Measurements from ENCODE around the gene ZBTB4.

ZBTB4 gene

DNA sequence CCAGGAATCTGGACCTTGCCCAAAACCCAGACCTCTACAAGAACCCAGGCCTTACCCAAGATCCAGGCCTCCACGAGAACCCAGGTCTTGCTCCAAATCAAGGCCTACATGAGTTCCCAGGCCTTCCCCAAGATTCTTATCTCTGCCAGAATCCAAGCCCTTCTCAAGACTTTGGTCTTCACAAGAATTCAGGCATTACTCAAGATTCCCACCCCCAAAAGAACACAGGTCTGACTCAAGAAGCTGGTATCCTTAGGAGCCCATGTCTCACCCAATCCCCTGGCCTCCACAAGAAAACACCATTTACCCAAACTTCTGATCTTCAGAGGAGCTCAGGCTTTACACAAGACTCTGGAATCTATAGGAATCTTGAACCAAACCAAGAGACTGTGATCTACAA lies 48.2 kb downstream of the ZBTB4 start:
- DNase-seq = no peak
- Mint-ChIP-seq H3K4me1 (ENCODE audit: low read depth) (peaks cover 12% of the 10 kb centered on the region), H3K4me3 (no peak overlapping the region), H3K9me3 (no peaks in the 10 kb centered on the region), H3K27ac (no peak overlapping the region), H3K27me3 (no peaks in the 10 kb centered on the region), H3K36me3 (ENCODE audit: low read depth) (peaks cover 4% of the 10 kb centered on the region)

- no peak for DNase-seq
- Mint-ChIP-seq H3K4me3 (no peak overlapping the region), H3K27me3 (no peaks in the 10 kb centered on the region), H3K4me1 (ENCODE audit: low read depth) (no peaks in the 10 kb centered on the region), H3K36me3 (ENCODE audit: low read depth) (no peaks in the 10 kb centered on the region), H3K27ac (no peak overlapping the region), H3K9me3 (no peaks in the 10 kb centered on the region)
These were observed 49.7 kb downstream of the ZBTB4 start for GRCh38 chr17:7429722-7430121.

DNA sequence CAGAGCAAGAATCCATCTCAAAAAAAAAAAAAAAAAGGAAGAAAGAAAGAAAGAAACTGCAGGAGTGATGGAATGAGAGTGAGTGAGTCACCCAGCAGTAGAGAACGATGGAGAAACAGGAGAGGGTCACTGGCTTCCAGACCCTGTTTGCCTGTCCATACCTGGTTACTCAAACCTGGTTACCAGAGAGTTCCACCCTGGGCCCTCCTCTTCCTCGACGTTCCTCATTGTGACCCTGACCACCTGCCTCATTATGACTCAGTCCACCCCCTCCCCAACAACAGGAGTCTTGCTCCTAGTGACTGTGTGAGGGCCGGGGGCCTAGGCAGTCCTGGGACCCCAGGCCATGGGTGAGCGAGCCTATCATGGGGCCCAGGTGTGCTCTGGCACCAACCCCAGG lies 50.9 kb downstream of the ZBTB4 start, which contains the start of gene SPEM3:
TSS of gene SPEM3 (plus strand) at position 301 of the 400 bp plus-strand sequence. CDS start at position 347, 46 bp downstream.
- no peak within 1 kb of the TSS for H3K27ac Mint-ChIP-seq
- no peaks in the 10 kb centered on the region for H3K36me3 Mint-ChIP-seq (ENCODE audit: low read depth)
- DNase-seq = no peak

GRCh38 chr17:7427549-7427948 lies 51.9 kb downstream of the ZBTB4 start:
- H3K4me3 Mint-ChIP-seq = no peak overlapping the region
- H3K36me3 Mint-ChIP-seq (ENCODE audit: low read depth) = no peaks in the 10 kb centered on the region
- no peaks in the 10 kb centered on the region for H3K4me1 Mint-ChIP-seq (ENCODE audit: low read depth)
- H3K9me3 Mint-ChIP-seq = no peaks in the 10 kb centered on the region
- H3K27ac Mint-ChIP-seq = no peak overlapping the region
- H3K27me3 Mint-ChIP-seq = no peaks in the 10 kb centered on the region
- no peak for DNase-seq

More for the DNA sequence above, 50.9 kb downstream of the ZBTB4 start, which contains the start of gene SPEM3:
- Mint-ChIP-seq H3K9me3 (no peaks in the 10 kb centered on the region), H3K4me1 (ENCODE audit: low read depth) (no peaks in the 10 kb centered on the region), H3K27me3 (no peaks in the 10 kb centered on the region), H3K4me3 (no peak within 1 kb of the TSS)

- no peak for DNase-seq
- Mint-ChIP-seq H3K4me1 (ENCODE audit: low read depth) (no peaks in the 10 kb centered on the region), H3K27me3 (no peaks in the 10 kb centered on the region), H3K4me3 (no peak overlapping the region), H3K36me3 (ENCODE audit: low read depth) (no peaks in the 10 kb centered on the region), H3K9me3 (no peaks in the 10 kb centered on the region), H3K27ac (no peak overlapping the region)
These were observed 52.4 kb downstream of the ZBTB4 start for GRCh38 chr17:7426896-7427489.

- Mint-ChIP-seq H3K27me3 (no peaks in the 10 kb centered on the region), H3K4me3 (no peak overlapping the region), H3K9me3 (no peaks in the 10 kb centered on the region), H3K27ac (no peak overlapping the region), H3K4me1 (ENCODE audit: low read depth) (no peaks in the 10 kb centered on the region), H3K36me3 (ENCODE audit: low read depth) (no peaks in the 10 kb centered on the region)
- DNase-seq = no peak
These were observed 53.1 kb downstream of the ZBTB4 start for GRCh38 chr17:7426203-7426863.

DNA sequence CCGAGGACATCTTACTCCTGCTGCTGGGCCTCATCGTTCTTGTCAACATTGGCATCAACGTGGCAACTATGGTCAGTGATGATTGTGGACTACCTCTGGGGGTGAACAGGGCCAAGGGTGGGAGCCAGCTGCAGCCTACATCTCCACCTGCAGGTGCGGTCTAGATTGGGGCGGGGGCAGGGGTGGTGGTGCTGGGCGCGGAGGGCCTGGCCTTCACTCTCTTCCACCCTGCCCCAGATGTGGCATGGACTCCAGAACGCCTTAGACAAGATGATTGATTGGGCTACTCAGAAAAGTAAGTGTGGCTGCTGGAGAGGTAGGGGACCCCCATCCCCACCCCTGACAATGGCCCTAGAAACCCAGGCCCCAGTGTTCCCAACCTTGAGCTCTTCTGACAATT lies 53.7 kb downstream of the ZBTB4 start:
- Mint-ChIP-seq H3K27me3 (no peaks in the 10 kb centered on the region), H3K36me3 (ENCODE audit: low read depth) (no peaks in the 10 kb centered on the region), H3K4me1 (ENCODE audit: low read depth) (no peaks in the 10 kb centered on the region), H3K4me3 (no peak overlapping the region), H3K9me3 (no peaks in the 10 kb centered on the region), H3K27ac (no peak overlapping the region)
- no peak for DNase-seq

DNA sequence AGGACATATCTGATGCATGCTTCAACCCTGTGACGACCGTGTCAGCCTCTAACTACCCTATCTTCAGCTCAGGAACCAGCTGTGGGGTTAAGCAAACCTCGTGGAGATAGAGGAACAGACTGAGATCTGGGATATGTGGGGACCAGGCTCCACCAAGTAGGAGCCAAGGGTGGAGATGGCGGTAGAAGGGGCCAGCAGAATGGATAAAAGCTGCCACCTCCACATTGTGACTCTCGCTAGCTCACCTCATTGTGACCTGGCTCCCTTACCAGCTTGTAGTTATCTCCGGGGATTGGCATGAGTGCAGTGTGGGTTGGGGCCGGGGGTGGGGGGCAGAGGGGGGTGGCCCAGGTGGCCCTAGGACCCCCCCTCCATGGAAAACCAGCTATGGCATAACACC lies 54.1 kb downstream of the ZBTB4 start, which contains the start of gene SPEM2:
TSS of gene SPEM2 (plus strand) at position 301 of the 400 bp plus-strand sequence. CDS start at position 374, 73 bp downstream.
- no peaks in the 10 kb centered on the region for H3K36me3 Mint-ChIP-seq (ENCODE audit: low read depth)
- H3K9me3 Mint-ChIP-seq = no peaks in the 10 kb centered on the region
- no peak for DNase-seq
- H3K4me3 Mint-ChIP-seq = no peak within 1 kb of the TSS
- no peak within 1 kb of the TSS for H3K27ac Mint-ChIP-seq
- no peaks in the 10 kb centered on the region for H3K27me3 Mint-ChIP-seq
- no peaks in the 10 kb centered on the region for H3K4me1 Mint-ChIP-seq (ENCODE audit: low read depth)

GRCh38 chr17:7423679-7424078 lies 55.8 kb downstream of the ZBTB4 start:
- no peaks in the 10 kb centered on the region for H3K36me3 Mint-ChIP-seq (ENCODE audit: low read depth)
- no peak overlapping the region for H3K27ac Mint-ChIP-seq
- H3K27me3 Mint-ChIP-seq = no peaks in the 10 kb centered on the region
- no peaks in the 10 kb centered on the region for H3K4me1 Mint-ChIP-seq (ENCODE audit: low read depth)
- DNase-seq = no peak
- H3K9me3 Mint-ChIP-seq = no peaks in the 10 kb centered on the region
- H3K4me3 Mint-ChIP-seq = no peak overlapping the region

DNA sequence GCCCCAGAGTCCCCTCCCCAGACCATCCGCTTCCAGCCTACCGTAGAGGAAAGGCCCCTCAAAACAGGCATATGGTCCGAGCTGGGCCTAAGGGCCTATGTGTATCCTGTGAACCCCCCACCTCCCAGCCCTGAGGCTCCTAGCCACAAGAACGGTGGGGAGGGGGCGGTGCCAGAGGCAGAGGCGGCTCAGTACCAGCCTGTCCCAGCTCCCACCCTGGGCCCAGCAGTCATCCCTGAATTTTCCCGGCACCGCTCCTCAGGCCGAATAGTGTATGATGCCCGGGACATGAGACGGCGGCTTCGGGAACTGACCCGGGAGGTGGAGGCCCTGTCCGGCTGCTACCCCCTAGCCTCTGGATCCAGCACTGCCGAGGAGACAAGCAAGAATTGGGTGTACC lies 58.2 kb downstream of the ZBTB4 start:
- Mint-ChIP-seq H3K36me3 (ENCODE audit: low read depth) (no peaks in the 10 kb centered on the region), H3K9me3 (no peaks in the 10 kb centered on the region), H3K4me3 (no peak overlapping the region), H3K27ac (no peak overlapping the region), H3K4me1 (ENCODE audit: low read depth) (no peaks in the 10 kb centered on the region), H3K27me3 (no peaks in the 10 kb centered on the region)
- DNase-seq = no peak

- Mint-ChIP-seq H3K4me3 (no peak within 1 kb of the TSS), H3K36me3 (ENCODE audit: low read depth) (no peaks in the 10 kb centered on the region), H3K27me3 (no peaks in the 10 kb centered on the region), H3K27ac (no peak within 1 kb of the TSS), H3K9me3 (no peaks in the 10 kb centered on the region), H3K4me1 (ENCODE audit: low read depth) (no peaks in the 10 kb centered on the region)
- DNase-seq = no peak
These were observed 59.4 kb downstream of the ZBTB4 start, which contains the start of gene SPEM1 for GRCh38 chr17:7419819-7420610. Gene SPEM1 (plus strand): TSS chr17:7420324. CDS start chr17:7420385, 61 bp downstream.

DNA sequence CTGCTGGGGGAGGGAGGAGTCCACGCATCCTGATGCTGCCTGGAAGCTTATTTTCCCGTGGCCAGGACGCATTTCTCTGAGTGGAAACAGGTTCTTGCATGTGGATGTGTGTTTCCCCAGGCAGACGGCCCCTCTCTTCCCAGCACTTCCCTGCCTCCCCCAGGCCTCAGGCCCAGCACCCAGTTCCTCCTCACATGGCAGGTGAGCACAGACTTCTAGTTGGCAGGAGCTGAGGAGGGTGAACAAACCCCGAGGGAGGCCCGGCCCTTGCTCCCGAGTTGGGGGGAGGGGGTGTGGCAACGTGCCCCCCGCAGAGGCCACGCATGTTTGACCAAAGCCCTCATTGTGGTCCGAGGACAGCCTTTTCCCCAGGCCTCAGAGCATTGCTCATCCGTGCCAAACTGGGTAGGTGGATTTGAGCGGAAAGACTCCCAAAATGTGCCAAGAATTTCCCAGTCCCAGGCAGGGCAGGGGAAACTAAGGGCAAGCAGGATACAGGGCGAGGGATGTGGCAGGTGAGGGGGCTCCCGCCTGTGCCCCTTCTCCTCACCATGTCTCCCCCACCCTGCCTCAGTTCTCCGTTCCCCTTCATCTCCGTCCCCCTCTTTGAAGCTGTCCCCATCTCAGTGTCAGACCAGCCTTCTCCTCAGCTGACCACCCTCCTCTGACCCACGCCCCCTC lies 60.8 kb downstream of the ZBTB4 start:
- Mint-ChIP-seq H3K9me3 (no peaks in the 10 kb centered on the region), H3K36me3 (ENCODE audit: low read depth) (no peaks in the 10 kb centered on the region), H3K27me3 (no peaks in the 10 kb centered on the region), H3K4me1 (ENCODE audit: low read depth) (no peaks in the 10 kb centered on the region), H3K4me3 (no peak overlapping the region), H3K27ac (no peak overlapping the region)
- DNase-seq = no peak

GRCh38 chr17:7417056-7417655 lies 62.3 kb downstream of the ZBTB4 start:
- Mint-ChIP-seq H3K4me3 (no peak overlapping the region), H3K36me3 (ENCODE audit: low read depth) (no peaks in the 10 kb centered on the region), H3K27ac (no peak overlapping the region), H3K9me3 (no peaks in the 10 kb centered on the region), H3K27me3 (no peaks in the 10 kb centered on the region), H3K4me1 (ENCODE audit: low read depth) (no peaks in the 10 kb centered on the region)
- no peak for DNase-seq

GRCh38 chr17:7416323-7416722 lies 63.1 kb downstream of the ZBTB4 start:
- H3K9me3 Mint-ChIP-seq = no peaks in the 10 kb centered on the region
- H3K36me3 Mint-ChIP-seq (ENCODE audit: low read depth) = no peaks in the 10 kb centered on the region
- no peak overlapping the region for H3K27ac Mint-ChIP-seq
- H3K4me1 Mint-ChIP-seq (ENCODE audit: low read depth) = no peaks in the 10 kb centered on the region
- no peak overlapping the region for H3K4me3 Mint-ChIP-seq
- no peak for DNase-seq
- H3K27me3 Mint-ChIP-seq = no peaks in the 10 kb centered on the region

All from activated T-cell treated with anti-CD3 and anti-CD28 coated beads, Interleukin-2, amount 50 U/mL, for 24 hours (primary cell).